Nucleus accumbens (tissue), 56 donors: Measurements from ENCODE around the gene PSMC5.
"Not testable (repeated sequence)": the region's sequence is repeated elsewhere in the genome, so short reads cannot be mapped to it uniquely, and the experiment has no call there.

Source experiments
- DNase-seq, 56 donors: peaks; one replicate each; lab custom pipeline; 2025; lab: John Stamatoyannopoulos, UW

The PSMC5 gene

DNA sequence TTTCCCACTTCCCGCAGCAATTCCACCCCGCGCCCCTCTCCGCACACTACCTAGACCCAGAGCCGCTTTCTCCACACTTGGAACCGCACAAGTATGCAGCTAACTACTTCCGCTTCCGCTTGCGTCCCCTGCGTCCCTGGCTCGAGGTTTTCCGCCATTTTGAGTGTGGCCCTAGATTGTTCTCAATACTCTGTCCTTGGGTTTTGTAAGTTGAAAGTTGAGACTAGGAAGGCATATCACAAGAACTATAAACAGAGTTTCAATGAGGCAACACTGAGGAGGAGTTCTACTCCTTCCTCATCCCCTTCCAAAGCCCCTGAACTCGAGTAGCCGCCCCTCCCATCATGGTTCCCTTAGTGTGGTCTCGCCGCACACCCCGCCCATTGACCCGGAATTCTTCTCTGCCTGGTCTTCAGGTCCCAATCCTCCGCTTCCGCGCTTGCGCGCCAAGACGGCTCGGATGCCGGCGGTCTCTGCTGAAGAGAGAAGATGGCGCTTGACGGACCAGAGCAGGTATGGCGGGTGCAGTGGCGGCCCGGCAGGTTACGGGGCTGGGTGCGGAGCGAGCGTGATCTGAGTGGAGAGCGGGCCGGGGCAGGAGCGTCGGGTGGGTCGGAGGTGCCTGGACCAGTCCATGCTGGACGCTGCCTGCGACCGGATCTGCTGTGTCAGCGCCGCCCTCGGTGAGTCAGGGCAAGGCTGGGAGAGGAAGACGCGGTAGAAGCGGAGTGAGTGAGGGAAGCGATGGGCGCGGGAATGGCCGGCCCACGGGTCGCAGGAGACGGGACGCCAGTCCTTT, at the start of gene PSMC5, which contains the start of gene FTSJ3:
Gene PSMC5 (plus strand): TSS at position 430 of the 799 bp plus-strand sequence. CDS start 60 bp downstream, at position 490.
Gene FTSJ3 (minus strand): TSS at position 662 of the 799 bp plus-strand sequence. CDS start 761 bp downstream, outside the sequence.
- peak; percentile 80 to 99 (median 95) for DNase-seq

DNA sequence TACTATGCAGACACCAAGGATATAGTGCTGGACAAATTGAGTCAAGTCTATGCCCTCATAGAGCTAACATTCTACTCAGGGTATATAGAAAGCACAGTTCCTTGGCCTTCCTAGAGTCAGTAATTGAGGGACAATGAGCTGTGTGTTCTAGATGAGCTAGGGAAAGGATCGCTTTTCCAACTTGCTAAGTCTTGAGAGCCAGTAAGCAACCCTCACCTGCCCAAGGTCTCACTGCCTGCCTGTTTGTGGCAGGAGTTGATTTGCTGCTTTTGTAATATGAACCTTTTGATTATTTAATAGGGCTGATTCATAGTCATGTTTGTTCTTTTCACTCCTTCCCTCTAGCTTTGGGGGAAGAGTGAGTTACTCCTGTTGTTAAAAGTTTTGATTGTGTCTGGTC, 46.7 kb upstream of the PSMC5 start:
- DNase-seq, result no peak

DNA sequence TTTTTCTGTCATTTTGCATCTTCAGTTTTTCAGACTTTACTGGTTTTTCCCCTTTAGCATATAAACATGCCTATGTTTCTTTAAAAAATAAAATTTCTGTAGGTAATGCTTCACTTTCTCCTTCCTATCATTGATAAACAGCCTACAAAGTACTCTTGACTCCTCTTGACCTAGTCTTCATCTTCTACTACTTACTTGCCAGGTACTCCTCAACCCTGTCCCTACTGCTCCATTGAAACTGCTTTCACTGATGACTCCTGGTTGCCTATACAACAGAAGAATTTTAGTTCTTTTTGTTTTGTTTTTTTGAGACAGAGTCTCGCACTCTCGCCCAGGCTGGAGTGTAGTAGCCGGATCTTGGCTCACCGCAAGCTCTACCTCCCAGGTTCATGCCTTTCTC, 46.3 kb upstream of the PSMC5 start:
- DNase-seq, result no peak

DNA sequence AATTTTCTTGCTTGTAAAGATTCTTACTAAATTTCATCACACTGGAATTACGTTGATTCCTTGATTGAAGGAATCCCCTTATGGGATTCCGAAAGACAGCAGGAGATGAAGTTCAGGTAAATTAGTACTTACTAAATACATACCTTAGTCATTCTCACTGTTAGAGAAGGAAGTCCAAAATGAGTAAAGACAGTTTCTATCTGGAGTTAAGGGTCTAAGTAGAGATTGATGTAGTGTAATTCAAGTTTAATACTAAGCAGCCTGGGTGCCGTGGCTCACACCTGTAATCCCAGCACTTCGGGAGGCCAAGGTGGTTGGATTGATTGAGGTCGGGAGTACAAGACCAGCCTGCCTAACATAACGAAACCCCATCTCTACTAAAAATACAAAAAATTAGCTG, 43.7 kb upstream of the PSMC5 start:
- DNase-seq, result no peak

DNA sequence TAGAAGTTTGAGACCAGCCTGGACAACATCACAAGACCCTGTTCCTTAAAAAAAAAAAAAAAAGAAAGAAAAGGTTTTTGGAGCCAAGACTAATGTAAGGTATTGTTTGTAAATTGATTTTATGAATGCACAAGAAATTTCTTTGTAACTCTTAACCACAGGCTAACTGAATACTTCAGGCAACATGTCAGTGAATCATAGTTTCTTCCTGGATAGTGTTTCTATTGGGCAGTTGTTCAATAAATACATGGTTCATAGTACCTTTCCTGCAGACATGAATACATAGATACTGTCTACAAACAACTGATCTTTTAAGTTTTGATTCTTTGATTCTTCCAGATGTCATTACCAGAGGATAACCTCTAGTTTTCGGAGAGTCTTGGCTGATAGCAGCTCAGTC, 41.7 kb upstream of the PSMC5 start:
- no peak for DNase-seq

DNA sequence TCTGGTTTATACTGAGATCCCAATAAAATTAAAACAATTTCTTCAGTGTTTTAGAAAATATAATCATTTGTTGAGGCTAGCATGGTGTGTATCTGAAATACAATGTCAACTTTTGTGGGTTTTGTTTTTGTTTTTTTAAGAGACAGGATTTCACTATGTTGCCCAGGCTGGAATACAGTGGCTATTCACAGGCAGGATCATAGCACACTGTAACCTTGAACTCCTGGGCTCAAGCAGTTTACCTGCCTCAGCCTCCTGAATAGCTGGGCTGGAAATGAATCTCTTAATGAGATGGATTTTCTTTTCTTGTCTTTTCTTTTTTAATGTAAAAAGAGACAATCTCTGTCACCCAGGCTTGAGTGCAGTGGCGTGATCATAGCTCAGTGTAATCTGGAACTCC, 41.1 kb upstream of the PSMC5 start:
- DNase-seq, result no peak

DNA sequence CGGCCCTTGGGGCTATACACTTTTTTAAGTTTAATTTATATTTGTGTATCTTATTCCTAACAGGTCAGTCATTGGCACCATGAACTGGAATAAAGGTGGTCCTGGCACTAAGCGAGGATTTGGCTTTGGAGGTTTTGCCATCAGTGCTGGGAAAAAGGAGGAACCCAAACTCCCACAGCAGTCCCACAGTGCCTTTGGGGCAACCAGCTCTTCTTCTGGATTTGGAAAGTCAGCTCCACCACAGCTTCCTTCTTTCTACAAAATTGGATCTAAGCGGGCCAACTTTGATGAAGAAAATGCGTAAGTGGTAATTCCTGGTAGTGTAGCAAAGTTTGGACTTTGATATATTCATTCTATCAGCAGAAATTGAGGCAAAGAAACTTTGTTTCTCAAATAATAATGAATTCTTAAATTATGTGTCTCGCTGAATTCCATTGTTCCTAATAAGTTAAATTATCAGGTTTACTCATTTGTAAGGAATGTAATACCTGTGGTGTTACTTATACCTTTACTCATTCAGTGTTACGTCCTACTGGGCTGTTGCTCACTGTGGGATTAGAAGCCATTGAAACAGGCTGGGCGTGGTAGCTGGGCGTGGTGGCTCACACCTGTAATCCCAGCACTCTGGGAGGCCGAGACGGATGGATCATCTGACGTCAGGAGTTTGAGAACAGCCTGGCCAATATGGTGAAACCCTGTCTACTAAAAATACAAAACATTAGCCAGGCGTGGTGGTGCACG, 40.1 kb upstream of the PSMC5 start:
- DNase-seq, result no peak

DNA sequence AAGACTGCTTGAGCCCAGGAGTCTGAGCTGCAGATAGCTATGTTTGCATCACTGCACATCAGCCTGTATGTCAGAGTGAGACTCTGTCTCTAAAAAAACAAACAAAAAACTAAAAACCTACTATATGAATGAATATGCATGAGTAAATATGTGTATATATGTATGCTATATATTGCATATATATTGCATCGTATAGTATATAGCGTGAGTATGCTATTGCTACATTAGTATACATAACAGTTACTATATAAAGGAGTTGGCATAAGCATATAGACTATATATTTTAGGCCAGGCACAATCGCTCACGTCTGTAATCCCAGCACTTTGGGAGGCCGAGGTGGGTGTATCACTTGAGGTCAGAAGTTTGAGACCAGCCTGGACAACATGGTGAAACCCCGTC, 37.2 kb upstream of the PSMC5 start:
- no peak for DNase-seq

DNA sequence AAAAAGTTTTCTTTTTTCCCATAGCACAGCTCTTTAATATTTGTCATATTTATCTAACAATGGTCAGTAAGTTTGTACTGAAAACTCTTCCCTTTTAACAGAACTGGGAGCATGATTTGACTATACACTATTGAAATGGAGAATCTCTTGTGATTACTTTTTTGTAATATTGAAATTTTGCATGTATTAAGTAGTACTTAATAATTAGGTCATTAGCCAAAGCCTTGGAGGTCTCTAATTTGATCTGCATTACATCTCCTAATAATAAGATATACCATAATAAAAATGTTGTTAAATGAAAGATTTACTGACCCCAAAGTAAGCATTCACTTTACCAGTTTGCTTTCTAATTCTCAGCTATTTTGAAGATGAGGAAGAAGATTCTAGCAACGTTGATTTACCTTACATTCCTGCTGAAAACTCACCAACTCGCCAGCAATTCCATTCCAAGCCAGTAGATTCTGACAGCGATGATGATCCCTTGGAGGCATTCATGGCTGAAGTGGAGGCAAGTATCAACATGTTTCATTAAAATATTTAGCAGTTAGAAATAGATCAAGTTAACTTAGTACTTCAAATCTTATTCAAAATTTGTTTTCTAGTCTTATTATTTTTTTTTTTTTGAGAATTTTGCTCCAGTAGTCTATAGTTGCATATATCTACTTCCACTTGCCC, 35.0 kb upstream of the PSMC5 start:
- no peak for DNase-seq

DNA sequence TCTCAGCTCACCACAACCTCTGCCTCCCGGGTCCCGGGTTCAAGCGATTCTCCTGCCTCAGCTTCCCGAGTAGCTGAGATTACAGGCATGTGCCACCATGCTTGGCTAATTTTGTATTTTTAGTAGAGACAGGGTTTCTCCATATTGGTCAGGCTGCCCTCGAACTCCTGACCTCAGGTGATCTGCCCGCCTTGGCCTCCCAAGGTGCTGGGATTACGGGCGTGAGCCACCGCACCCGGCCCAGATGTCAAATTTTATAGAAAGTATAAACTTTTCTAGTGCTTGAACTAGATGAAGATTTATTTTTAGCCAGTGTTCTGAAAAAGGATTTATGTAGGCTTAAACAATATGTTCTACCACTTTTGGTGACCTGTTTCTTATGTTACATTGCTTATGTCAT, 30.9 kb upstream of the PSMC5 start:
- not testable (repeated sequence) for DNase-seq

DNA sequence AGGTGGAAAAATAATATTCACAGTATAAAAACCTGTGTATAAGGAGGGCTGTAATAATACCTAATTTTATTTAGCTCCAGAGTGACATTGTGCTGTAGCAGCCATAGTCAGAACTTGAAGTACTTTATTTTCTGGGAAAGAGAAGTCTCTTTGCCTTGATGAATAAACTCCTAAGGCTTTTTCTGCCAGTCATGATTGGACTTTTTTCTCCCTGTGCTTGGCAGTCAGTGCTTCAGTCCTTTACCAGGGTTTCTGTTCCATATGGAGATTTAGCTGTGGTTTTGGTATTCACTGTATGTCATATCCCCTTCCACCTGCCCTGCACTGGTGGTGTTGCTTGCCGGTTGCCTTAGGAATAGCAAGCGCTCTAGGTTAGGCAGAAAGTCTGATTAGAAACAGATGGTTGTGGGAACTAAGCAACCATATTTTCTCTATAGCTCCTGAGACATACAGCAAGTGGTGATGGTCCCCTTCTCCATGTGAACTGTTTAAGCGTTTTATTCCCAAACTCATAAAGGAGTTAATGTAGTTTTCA, 28.6 kb upstream of the PSMC5 start:
- no peak for DNase-seq

DNA sequence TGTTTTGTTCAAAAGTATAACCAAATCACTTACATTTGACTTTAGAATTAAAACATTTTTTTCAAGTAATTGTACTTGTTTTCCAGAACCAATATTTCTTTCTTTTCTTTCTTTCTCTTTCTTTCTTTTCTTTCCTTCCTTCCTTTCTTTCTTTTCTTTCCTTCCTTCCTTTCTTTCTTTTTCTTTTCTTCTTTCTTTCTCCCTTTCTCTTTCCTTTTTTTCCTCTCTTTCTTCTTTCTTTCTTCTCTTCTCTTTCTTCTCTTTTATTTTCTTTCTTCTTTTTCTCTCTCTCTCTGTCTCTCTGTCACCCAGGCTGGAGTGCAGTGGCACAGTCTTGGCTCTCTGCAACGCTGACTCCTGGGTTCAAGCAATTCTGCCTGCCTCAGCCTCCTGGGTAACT, 26.4 kb upstream of the PSMC5 start:
- no peak for DNase-seq

DNA sequence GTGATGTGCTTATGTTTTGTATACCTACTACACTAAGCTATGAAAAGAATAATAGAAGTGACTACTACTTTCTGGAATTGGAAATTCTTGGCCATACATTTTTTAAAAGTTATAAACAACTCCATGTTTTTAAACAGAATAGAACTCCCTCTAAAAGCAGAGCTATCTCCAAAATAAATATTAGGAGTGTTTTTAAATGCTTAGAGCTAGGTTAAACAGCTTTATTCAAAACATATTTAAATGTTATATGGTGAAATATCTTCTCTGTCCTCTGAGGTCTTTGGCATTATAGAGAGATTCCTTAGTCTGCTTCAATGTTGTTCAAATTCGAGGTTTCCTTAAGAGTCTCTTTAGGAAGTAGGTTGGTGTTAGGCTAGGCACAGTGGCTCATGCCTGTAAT, 22.9 kb upstream of the PSMC5 start:
- no peak for DNase-seq

DNA sequence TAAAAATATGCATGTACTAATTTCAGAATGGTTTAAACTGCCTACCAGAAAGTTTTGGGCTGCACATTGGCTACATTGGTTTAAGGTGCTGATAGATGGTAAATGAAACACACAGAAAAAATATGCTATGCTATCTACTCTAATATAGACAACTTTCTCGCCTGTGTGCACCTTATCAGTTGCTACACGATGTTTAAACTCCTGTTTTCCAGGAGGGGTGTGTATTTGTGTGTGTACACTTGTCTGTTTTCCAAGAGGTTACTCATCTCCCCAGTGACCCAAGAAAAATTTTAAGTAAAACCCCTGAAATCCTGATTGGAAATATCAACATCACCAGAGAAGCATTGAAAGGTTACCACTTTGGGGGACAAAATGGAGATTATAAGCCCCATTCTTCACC, 21.6 kb upstream of the PSMC5 start:
- DNase-seq, result no peak

DNA sequence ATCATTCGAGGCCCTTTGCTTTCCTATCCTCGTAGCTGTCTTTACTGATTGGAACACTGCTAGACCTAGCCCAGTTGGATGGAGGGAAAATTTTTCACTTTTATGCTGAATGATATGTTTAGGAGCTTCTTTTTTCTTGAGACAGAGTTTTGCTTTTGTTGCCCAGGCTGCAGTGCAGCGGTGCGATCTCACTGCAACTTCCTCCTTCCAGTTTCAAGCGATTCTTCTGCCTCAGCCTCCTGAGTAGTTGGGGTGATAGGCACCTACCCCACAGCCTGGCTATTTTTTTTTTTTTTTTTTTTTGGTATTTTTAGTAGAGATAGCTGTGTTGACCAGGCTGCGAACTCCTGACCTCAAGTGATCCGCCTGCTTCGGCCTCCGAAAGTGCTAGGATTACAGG, 17.3 kb upstream of the PSMC5 start:
- no peak for DNase-seq

DNA sequence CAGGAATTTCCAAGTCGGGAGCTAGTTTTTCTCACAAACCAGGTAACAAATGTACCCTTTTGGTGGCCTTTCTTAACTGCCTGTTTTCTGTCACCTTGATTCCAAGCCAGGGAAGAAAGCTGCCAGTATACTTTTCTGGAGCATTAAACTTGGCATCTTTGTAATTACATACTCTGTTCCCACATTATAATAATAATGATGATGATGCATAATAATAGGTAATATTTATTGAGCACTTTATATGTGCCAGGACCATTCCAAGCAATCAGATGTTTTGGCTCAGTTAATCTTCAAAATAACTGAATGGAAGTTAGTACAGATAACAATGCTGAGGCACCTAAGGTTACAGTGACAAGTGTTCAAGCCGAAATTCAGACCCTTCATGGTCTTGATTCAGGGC, 11.1 kb upstream of the PSMC5 start:
- no peak for DNase-seq

DNA sequence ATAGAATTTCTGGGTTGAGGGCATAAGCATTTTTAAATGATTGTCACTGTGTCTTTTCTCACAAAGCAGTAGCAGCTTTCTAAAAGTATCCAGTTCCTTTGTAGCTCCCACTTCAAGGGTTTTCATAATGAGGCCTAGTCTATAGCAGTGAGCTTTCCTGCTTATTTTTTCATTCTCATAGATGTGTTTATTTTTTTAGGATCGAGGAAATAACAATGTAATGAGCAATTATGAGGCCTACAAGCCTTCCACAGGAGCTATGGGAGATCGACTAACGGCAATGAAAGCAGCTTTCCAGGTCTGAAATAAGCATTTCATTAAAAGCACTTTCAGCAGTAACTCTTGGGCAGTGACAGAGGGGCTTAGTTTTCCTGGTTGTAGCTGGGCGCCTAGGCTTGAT, 10.6 kb upstream of the PSMC5 start:
- no peak for DNase-seq

DNA sequence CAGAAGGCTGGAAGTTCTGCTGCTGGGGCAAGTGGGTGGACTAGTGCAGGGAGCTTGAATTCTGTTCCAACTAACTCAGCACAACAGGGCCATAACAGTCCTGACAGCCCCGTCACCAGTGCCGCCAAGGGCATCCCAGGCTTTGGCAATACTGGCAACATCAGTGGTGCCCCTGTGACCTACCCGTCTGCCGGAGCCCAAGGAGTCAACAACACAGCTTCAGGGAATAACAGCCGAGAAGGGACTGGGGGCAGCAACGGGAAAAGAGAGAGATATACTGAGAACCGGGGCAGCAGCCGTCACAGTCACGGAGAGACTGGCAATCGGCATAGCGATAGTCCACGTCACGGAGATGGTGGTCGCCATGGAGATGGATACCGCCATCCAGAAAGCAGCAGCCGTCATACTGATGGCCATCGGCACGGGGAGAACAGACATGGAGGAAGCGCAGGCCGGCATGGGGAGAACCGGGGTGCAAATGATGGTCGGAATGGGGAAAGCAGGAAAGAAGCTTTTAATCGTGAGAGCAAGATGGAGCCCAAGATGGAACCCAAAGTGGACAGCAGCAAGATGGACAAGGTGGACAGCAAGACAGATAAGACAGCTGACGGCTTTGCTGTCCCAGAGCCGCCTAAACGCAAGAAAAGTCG, 9.4 kb upstream of the PSMC5 start:
- no peak for DNase-seq

DNA sequence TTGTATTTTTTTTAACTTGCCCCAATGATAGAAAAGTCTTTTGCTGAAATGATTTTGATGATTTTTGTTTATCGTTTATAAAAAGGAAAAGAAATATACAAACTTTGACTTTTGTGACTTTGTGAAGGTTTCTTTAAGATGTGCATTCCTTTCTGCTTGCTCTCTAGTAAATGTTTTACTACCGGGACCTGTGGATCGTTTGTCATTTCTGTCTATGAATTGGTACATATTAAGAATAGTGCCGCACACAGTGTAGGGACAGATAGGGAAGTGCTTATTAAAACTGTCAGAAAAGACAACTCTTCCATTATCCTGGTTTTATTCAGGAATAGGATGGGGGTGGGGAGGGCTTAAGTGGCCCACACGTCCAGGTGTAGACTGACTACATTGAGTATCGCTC, 8.1 kb upstream of the PSMC5 start:
- DNase-seq, result no peak
